HG02798 (cell line): ENCODE data around the gene PFN1.

Experiments used
- ATAC-seq: cut with Tn5 transposase; IDR thresholded peaks from one replicate; pipeline ENCODE4 v1.9.1; 2021; ENCODE audit warnings: mild to moderate bottlenecking; ENCODE audit not compliant: unreplicated experiment, poor library complexity

PFN1 gene

GRCh38 chr17:4946312-4946976 lies 1.9 kb downstream of the PFN1 start:
- ATAC-seq, result no peak

GRCh38 chr17:4945944-4946280 lies 2.4 kb downstream of the PFN1 start:
- ATAC-seq, result no peak

GRCh38 chr17:4945176-4945943 lies 3.0 kb downstream of the PFN1 start:
- ATAC-seq, result peak; percentile 28

DNA sequence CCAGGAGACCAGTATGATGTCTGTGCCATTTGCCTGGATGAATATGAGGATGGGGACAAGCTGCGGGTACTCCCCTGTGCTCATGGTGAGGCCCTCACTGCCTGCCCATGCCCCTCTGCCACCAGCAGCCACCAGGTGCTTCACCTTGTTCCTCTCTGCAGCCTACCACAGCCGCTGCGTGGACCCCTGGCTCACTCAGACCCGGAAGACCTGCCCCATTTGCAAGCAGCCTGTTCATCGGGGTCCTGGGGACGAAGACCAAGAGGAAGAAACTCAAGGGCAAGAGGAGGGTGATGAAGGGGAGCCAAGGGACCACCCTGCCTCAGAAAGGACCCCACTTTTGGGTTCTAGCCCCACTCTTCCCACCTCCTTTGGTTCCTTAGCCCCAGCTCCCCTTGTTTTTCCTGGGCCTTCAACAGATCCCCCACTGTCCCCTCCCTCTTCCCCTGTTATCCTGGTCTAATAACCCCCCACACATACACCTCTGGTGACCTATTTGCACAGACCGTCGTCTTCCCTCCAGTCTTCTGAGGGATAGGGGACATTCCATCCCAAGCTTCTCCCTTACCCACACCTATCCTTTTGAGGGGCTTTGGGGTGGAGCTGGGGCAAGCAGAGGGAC lies 3.7 kb downstream of the PFN1 start:
- no peak for ATAC-seq

- no peak for ATAC-seq
Measured at GRCh38 chr17:4944163-4944553, 4.2 kb downstream of the PFN1 start.

GRCh38 chr17:4942760-4943508 lies 5.4 kb downstream of the PFN1 start:
- no peak for ATAC-seq

DNA sequence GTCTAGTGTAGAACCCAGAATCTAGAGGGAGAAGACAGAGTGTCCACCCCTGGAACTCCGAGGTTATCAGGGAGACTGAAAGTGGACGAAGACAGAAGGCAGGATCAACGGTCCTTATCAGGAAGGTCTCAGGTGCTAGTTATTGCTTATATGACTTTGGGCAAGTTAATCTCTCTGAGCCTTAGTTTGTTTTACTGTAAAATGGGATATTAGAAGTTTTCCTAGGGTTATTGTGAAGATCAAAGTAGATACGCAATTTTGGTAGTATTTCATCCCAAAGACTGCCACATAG lies 7.1 kb downstream of the PFN1 start:
- ATAC-seq, result no peak

DNA sequence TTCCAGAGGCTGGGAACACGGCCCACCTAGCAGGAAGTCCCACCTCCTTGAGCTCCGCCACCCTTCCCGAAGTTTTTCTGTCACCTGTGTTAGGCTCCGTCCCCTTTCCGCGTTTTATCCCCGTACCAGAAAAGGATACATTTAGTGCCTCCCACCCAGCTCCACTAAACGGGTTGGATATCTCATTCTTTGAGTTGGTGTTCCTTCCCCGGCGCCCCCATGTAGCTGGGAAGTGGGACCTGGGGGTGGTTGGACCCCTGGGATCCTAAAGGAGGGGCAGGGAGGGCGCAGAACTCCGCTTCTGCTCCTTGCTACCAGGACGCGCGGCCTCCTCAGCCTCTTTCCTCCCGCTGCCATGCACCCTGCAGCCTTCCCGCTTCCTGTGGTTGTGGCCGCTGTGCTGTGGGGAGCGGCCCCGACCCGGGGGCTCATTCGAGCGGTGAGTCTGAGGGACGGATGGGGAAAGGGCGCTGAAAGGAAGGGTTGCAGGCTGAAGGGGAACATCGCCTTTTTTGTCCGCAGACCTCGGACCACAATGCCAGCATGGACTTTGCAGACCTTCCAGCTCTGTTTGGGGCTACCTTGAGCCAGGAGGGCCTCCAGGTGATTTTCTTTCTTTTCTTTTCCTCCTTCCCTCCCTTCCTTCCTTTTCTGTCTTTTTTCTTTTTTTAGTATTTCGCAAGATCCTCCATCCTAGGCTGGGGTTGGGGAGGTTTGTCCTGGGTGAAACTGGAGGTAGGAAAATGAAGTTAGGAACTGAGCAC lies 7.6 kb downstream of the PFN1 start:
- no peak for ATAC-seq

GRCh38 chr17:4939796-4940554 lies 8.4 kb downstream of the PFN1 start, which contains the start of the genes RNF167 and SLC25A11:
TSS of gene RNF167 (plus strand) at chr17:4940268. CDS start at chr17:4940910, 642 bp downstream.
TSS of gene SLC25A11 (minus strand) at chr17:4940046. CDS start at chr17:4939910, 136 bp downstream.
- ATAC-seq, result peak; percentile 86

DNA sequence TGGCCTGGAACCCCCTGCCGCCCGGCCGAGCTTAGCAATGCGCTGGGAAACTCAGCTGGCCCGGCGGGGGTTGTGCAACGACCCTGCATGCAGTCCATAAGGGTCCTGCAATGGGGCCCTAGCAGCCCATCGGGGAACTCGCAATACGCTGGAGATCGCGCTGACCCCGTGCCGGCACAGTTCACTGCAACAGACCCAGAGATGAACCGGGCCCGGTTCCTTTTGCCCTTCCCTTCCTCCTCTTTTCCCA lies 8.9 kb downstream of the PFN1 start:
- ATAC-seq, result no peak

DNA sequence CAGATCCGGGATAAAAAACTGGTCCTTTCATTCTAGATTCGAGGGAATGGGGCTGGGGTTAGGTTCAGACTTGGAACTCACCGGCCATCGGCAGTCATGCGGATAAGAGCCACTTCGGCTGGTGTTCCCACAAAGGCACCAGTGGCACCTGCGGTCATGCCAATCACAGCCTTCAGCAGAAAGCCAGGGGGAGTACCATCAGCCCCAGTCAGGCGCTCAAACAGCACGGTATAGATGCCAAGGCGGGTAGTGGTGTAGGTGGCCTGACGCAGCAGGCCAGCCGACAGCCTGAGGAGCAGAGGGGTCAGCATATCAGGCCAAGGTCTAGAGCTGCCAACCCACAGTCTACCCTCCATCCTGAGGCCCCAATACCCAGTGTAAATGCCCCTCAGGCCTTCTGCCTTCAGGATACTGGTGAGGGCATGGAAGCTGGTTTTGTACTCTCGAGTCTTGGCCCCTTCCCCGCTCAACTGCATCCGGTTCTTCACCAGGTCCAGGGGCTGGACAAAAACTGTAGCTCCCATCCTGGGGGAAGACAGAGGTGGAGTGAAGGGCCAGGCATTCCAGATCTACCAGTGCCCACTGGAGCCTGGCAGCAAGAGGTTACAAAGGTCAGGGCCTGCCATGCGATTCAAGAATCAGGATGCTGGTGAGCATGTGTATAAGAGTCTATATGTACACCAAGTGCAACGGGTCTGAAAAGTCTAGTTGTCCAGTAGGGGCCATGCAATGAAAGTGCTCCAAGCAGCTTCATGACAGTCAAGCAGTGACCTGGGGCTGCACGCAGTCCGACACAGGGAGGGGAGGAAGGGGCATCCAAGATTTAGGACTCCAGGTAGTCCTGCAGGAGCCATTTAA lies 9.4 kb downstream of the PFN1 start:
- no peak for ATAC-seq

- no peak for ATAC-seq
Measured at GRCh38 chr17:4938069-4938491, 10.2 kb downstream of the PFN1 start.

DNA sequence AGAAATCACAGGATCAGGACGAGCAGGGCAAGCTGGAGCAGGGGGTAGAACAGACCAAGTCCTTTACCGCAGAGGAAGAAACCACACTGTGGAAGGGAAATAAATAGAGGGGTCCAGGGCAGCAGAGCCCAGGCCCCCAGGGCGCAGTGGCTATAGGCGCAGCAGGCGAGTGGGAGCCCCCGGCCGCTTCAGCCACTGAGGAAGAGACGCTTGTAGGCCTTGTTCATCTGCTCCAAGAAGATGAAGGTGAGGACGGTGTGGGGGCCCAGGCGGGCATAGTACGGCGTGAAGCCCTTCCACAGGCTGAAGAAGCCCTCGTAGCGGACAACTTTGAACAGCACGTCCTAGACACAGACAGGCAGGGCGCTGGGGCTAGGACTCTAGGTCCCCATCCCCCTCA lies 10.8 kb downstream of the PFN1 start:
- no peak for ATAC-seq

GRCh38 chr17:4936436-4936835 lies 11.9 kb downstream of the PFN1 start:
- ATAC-seq, result no peak

GRCh38 chr17:4935650-4936049 lies 12.7 kb downstream of the PFN1 start:
- no peak for ATAC-seq

- peak; percentile 47 for ATAC-seq
Measured at GRCh38 chr17:4934173-4934979, 14.0 kb downstream of the PFN1 start.

GRCh38 chr17:4933646-4934045 lies 14.7 kb downstream of the PFN1 start:
- no peak for ATAC-seq

DNA sequence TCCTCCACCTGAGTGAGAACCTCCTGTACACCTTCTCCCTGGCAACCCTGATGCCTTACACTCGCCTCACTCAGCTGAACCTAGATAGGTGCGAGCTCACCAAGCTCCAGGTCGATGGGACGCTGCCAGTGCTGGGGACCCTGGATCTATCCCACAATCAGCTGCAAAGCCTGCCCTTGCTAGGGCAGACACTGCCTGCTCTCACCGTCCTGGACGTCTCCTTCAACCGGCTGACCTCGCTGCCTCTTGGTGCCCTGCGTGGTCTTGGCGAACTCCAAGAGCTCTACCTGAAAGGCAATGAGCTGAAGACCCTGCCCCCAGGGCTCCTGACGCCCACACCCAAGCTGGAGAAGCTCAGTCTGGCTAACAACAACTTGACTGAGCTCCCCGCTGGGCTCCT lies 15.6 kb downstream of the PFN1 start:
- ATAC-seq, result no peak
